Activated naive CD4-positive, alpha-beta T cell (primary cell): ENCODE results near the gene MAPKAPK2.

ENCODE experiments used
- DNase-seq, 4 experiments: peaks; one replicate each; lab custom pipeline; 2025; lab: John Stamatoyannopoulos, UW

Gene MAPKAPK2

DNA sequence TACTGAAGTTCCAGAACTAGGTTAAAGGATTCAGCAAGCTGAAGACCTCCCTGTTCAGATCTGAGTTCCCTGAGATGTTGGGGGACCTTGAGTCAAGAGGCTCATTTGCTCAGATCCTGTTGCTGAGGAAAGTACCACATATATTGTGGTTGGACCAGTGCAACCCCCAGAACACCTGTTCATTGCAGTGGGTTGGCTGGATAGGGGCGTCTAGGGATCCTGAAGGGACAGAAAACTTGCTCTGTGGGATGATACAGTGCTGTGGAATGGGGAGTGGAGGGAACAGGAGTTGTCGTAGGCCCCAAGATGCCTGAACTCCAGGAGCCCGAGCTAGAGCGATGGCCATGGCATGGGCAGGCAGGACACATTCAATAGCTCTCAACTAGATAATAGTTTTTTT, 24.6 kb upstream of the MAPKAPK2 start:
- DNase-seq = no peak

DNA sequence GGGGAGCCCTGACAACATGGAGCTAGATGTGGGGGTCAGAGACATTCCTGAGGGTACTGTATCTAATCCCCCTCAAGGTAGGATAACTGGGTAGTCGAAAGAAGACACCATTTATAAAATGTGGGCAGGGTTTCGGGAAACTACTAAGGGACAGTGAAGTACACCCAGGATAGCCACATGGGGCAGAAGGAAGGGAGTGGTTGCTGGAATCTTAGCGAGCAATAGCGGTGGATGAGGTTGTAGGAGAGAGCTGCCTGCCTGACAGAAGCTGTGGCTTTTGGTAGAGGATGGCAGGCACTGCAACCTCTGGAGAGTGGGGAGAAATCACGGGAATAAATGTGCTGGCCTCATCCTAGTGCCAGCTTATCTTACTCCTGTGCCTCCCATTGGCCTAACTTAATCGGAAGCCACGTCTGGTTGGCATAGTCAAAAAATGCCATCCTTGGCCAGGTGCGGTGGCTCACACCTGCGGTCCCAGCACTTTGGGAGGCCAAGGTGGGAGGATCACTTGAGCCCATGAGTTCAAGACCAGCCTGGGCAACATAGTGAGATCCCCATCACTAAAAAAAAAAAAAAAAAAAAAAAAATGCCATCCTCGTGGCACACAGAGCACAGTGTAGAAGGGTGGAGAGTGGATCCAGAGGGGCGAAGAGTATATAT, 23.4 kb upstream of the MAPKAPK2 start:
- DNase-seq = no peak

DNA sequence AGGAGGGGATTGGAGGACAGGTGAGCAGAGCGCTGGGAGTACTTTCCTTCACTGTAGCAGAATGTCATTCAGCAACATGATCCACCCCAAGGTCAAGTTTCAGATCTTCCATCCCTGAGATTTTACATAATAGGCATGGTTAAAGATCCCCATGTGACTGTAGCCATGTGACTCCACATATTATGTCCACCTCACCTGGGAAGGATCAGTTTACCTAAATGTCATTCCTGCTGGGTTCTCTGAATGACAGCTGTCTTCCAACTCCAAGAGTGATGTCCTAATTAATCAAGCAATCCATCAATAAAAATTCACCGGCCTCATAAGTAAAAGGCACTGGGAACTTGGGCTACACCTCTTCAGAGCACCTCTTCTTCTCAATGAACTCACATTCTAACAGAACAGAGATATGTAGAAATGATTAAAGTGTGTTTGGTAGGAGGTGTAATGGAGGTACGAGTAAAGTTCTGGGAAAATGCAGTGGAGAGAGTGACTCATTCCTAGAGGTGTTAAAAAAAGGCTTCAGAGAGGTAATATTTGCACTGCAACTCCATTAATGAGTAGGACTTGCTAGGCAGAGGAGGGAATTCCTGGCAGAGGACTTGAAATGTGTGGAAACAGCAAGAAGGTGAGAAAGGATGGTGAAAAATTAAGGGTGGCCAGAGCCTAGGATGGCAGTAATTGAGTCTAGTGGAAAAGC, 22.2 kb upstream of the MAPKAPK2 start:
- no peak for DNase-seq

DNA sequence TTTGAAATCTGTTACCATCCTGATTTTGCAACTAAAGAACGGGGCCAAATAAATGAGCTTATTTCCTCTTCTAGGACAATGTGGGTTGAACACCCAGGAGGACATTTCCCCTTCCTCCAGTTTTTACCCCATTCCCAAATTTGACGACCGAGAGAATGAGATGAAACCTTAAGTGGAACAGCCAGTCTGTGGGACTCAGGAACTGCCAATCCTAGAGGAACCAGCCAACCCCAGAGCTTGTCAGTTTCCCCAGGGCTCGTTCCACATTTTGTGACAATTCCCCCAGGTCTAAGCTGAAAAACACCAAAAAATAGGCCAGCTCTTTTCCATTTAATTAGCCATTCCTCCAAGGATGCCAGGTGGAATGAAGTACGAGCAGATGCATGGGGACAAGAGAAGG, 21.3 kb upstream of the MAPKAPK2 start:
- DNase-seq = no peak

DNA sequence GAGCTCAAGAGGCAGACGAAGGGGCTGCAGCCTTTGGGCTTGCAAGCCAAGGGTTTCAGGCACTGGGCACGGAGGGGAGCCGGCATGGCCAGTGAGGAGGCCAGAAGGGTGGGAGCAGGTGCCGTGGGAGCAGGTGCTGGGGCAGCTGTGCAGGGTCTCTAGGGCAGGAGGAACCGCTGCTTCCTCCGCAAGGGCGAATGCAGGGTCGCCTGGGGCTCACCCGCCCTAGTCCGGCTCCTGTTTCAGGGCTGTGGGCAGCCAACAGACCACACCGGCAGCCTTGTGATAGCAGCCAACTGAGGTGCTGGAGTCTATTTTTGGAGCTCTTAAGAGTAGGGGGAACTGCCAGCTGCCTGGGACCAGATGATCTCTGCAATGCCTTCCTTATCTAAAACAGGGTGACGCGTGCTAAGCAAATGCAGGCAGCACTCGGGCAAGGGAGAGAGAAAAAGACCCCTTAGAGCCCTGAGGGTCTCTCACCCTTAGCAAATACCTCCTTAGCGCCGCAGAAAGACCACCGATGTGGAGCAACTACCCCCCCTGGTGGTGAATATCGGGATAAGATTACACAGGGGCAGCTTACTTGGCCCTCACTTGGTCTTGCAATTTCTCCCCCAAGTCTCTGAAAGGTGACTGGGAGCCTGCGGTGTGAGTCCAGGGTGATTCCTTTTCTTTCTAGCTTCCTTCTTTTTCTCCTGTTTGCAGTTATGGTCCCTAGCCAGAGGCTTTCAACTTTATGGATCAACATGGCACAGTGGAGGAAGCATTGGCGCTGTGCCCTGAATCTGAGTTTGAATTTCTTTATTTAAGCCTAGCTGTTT, 20.7 kb upstream of the MAPKAPK2 start:
- peak; percentile 24 to 56 (median 36) for DNase-seq

DNA sequence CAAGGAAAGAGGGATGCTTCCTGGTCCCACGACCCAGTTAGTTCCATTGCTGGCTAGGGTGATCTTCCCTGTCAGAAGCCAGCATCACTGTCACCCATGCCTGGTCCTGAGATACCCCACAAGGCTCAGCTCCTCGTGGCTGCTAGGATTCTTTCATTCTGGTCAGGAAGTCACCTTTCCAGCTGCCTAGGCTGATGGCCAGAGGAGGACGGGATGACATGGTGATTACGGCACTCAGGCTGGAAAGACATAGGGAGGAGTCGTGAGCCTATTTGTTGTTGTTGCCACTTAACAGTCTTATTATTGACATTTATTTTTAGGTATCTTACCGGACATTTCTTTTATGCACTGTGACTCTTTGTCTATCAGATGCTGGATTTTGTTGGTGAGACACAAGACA, 20.0 kb upstream of the MAPKAPK2 start:
- DNase-seq = no peak

DNA sequence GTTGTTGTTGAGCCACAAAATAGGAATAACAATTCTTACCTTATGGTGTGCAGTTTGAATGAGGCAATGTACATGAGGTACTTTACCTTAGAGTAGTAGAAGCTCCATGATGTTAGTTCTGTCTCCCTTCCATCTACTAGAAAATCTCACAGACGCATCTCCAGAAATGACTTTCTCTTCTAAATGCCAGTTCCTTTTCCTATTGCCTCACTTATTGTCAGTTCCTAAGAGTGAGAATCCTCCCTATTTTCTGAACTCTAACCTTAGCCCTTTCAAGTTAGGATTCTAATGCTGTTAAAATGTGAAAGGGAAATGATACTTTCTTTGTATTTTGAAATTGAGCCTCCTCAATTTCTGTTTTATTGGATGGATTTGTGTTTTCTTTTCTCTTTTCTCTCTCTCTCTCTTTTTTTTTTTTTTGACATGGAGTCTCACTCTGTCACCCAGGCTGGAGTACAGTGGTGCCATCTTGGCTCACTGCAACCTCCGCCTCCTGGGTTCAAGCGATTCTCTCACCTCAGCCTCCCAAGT, 18.6 kb upstream of the MAPKAPK2 start:
- DNase-seq = no peak

DNA sequence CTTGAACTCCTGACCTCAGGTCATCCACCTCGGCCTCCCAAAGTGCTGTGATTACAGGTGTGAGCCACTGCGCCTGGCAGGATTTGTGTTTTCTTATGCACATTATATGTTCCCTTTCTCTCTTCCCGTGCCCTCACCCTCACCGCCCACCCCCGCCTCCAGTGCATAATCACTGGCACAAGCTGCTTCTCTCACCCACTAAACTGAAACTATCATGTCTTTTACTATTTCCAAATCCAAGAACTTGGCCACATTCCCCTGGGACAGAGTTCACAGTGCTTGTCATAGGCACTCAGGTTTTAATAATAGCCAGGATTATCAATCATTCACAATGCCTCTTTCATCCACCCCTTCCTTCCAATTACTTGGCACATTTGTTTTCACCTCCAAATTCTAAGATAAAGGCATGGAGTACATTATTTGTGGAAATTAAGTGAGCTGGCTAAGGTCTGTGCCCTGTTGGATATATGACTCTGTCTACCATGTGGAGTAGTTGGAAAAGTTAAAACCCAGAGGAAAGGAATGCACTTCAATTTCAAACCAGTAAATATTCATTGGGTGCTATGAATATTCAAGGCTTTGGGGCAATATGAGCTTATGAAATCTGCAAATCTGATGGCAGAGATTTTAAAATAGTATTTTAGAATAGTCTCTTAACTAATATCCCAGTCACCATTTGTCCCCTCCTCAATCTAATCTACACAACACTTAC, 17.6 kb upstream of the MAPKAPK2 start:
- no peak for DNase-seq

DNA sequence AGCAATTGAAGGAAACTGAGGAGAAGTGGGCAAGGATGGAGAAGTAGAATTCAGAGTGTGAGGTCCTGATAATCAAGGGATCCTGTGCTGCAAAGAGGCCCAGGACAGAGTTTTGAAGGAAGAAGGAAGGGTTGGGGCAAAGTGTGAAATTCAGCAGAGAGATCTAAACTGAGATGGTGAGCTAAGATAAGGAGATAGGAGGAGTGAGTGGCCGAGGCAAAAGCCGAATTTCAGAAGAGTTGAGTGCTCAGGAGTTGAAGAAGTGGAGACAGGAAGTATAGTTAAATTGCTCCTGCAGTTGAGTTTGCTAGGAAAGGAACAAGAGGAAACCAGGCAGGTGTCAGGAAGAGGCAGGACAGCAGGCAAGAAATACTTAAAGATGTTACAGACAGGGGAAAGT, 16.4 kb upstream of the MAPKAPK2 start:
- DNase-seq = no peak

DNA sequence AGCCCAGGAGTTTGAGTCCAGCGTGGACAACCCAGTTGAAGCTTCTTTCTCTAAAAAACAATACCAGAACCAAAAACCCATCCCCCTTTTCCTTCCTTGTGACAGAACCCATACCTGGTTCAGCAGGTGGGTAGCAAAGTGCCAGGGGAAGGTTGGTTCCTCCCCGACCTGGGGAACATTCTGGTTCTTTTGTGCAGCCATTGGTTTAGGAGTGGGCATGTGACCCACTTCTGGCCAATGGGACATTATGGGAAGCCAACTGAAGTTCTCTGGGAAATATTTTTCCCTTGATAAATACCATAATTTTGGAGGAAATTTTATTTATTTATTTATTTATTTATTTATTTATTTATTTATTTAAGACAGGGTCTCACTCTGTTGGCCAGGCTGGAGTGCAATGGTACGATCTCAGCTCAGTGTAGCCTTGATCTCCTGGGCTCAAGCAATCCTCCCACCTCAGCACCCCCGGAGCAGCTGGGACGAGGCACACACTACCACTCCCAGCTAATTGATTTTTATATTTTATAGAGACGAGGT, 15.8 kb upstream of the MAPKAPK2 start:
- no peak for DNase-seq

DNA sequence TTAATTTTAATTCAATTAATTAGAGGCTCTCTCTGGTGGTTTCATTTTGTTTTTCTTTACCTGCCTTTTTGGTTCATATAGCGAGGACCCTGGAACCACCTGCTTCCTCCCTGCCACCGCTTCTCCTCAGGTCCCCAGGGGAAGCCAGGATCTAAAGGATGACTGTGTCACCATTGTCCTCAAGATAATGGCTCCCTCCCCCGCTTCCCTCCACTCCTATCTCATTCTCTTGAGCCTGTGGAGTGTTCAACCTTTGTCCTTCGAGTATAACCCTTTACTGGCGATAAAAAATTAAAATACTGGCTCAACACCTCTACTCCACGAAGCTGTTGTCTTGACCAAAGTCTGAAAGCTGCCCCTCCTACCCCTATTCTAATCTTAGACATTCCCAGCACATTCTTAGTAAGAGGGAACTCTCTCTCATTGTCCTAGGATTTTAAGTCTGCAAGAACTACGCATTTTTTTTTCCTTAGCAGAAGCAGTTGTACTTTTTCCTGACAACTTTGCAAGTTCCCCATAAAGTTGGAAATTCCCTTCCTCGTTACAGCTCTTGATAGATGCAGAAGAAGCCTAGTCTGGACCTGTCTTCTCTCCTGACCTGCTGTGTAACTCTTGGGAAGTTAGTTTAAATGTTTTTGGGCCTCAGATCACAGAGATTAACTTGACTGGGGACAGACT, 12.6 kb upstream of the MAPKAPK2 start:
- DNase-seq = no peak

DNA sequence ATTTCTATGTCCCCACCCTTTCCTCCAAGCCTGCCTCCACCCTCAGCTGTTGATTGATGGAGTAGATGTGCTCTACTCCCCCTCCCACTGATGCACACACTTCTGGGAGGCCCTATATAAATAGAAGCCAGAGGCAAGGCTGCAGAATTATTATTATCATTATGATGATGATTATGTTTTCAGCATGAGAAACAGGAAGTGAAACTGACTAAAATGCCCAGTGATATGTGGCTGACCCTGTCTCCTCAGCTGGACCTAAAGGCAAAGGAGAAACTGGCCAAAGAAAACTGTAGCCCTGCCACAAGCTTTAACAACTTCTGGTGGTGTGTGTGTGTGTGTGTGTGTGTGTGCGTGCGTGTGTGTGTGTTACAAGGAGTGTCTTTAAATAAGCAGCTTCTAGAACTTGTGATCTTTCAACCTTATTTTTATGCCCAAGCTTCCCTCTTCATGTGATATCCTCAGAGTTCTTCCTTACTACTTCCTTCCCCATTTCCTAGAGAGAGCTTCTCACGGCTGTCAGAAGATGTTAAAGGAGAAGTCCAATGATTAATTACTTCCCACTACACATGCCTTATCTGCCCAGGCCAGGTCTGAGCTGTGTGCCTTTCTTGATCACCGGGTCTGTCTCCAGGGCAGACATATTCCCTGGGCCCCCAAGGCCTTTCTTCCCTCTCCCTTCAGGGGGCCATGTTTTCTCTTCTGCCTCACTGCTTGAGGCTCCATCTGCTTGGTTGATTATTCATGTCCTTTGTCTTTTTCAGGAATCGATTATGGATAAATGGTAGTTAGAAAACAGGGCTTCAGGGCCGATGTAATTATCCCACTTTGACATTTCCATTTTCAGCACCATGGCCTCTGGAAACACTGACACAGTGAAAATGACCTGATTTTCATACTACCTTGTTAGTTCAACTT, 11.6 kb upstream of the MAPKAPK2 start:
- DNase-seq = no peak

DNA sequence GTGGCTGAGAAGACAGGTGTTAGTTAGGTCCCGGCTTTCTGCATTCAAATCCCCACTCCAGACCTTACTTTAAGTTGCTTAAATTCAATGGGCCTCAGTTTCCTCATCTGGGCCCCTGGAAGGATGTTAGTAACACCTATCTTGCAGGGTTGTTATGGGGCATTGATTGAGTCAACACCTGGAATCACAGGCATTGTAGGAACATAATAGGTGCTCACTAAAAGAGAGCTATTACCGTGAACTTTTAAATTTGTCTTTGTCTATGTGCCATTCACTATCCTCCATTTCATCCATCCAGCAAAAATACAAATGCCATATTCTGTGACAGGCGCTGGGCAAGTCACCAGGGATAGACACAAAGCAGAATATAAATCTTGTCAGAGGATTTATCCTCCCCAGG, 10.5 kb upstream of the MAPKAPK2 start:
- no peak for DNase-seq

DNA sequence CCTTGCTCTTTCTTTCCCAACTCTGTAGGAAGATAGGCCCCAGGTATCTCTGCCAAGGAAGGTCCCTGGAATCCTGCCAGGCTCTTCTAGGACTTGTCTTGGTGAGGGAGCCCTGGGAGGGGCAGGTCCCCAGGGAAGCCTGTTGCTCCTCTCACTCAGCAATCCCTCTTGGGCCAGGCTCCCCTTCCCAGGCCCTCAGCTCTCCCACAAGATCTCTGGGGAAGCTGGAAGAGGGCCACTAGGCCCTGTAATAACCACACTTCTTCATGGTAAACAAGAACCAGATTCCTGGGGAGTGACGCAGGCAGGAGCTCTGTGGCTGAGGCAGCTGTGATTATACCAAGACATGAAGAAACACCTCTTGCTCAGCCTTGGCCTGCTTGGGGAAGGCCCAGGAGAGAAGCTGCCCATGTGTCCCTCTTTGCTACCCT, 9.9 kb upstream of the MAPKAPK2 start:
- no peak for DNase-seq

DNA sequence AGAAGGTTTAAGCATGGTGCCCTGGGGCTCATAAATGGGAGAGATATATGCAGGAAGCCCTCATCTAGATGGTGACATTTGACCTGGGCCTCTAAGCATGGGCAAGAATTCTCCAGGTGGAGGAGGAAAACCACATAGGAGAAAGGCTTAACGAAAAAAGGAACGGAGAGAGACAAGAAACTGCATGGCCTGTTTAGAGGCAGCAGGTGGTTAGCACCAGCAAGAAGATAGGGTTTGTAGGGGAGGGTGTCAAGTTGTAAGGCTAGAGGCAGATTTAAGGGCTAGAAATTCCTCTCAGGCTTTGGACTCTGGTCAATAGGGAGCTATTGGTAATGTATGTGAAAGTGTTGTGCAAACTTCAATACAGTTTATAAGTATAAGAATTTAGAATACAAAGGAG, 8.2 kb upstream of the MAPKAPK2 start:
- no peak for DNase-seq

DNA sequence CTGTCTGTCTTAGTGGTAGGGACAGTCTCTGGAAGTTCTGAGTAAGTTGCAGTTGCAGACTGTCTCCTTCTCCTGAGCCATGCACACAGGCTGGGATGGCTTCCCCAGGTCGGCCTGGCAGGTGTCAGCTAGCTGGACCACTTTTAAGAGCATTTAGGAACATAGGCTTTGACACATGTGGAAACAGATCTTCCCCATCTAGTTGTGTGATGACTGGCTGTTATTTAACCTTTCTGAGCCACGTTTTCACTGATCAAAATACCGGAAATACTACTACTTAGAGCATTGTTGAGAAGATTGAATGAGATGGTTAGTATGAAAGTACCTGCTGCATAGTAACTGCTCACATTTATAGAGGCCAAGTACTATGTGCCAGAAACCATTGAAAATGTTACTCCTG, 6.2 kb upstream of the MAPKAPK2 start:
- DNase-seq = no peak

DNA sequence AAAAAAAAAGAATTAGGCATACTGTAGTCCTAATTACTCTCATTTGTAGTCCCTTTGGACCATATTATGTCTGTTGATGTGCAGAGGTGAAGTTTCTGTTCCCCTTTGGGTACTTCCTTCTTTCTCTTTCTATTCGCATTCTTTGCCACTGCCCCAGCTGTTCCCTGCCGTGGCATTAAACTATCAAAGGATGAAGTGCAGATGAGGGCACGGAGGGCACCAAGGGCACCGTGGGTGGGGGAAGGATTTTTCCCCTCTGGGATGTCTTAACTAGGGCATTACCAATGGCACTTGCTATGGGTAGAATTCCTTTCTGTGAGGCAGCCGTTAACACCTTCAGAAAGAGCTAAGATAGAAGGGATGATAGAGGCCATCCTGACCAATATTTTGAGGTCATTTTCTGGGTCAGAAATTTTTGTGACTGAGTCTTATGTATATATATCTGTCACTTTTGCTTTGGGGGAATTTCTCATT, 4.9 kb upstream of the MAPKAPK2 start:
- DNase-seq = no peak

DNA sequence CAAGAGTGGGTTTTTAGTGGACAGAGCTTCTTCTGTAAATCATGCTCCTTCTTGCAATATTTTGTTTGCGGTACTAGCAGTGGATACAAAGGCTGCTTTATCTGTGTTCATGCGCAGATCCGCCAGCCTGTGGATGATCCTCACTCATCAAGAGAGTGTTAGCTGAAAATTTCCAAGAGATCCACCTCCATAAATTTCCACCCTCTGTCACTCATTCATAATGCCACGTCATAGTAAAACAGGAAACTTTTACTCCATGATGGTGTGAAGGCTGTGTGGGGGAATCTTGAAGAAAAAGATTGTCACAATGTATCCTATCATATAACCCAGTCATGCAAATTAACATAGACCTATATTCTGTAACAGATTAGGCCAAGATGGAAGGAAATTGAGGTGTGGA, 4.4 kb upstream of the MAPKAPK2 start:
- DNase-seq = no peak

DNA sequence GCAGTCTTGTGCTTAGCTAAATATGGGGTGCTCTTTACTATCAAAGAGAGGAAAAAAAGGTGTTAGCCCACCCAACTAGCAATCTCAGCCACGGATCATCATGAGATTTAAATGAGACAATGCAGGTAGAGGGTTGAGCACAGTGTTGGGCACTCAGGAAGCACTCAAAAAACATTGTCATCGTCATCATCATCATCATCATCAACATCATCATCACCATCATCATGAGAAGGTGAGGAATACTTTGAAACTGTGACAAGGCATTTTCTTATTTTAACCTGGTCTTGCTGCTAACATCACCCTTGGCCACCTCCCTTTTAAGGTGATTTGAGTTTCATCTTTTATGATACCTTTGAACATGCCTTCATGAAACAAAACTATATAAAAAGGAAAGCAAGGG, 3.3 kb upstream of the MAPKAPK2 start:
- DNase-seq = no peak

DNA sequence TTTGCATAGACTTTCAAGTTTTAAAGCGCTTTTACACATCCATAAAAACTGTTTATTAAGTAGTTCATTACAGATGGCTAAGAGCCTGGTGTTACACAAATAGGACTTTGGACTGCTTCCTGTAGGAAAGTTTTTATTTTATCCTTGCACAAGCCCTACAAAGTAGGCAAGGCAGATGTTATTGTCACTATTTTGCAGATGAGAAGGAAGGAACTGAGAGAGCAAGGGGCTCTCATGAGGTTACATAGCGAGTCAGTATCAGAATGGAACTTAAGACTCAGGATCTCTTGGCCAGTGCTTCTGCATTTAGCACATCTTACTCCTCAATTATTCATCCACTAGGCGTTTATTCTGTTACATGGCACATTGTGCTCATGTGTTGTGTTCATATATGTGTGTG, 2.6 kb upstream of the MAPKAPK2 start:
- DNase-seq = no peak
